Measurements from ENCODE around the gene WDR7. TPM values are rescaled to one million over a fixed set of nuclear protein-coding genes. Genes with fewer than 3 reads are reported as not detected.

WDR7 gene
- total RNA-seq, 1 donor, result 30.7 TPM

DNA sequence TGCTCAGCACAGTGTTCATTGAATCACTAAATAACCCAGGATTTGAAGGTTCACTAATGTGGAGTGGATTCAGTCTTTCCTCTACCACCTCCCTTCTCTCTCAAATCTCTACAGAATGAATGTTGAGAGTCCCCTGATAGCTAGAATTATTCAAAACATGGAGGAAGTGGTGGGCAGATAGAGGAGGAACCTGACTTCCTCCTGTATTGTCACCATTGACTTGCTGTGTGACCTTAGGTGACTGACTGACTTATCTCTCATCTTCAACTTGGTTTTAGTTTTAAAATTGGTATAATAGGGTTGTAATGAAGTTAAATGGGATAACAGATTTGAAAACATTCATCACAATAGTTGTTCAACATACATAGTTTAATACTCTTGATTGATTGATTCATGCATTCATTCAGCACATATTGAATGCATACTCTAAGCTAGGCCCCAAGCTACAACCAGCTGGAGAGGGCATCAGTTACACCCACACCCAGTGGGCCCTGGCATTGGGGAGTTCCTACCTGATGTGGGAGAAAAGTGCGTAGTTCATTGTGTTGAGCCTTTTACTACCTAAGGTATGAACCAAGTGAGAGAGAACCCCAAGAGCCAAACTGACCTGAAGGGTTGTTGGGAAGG lies 96.0 kb downstream of the WDR7 start:
- TF ChIP-seq, protein P1, sequence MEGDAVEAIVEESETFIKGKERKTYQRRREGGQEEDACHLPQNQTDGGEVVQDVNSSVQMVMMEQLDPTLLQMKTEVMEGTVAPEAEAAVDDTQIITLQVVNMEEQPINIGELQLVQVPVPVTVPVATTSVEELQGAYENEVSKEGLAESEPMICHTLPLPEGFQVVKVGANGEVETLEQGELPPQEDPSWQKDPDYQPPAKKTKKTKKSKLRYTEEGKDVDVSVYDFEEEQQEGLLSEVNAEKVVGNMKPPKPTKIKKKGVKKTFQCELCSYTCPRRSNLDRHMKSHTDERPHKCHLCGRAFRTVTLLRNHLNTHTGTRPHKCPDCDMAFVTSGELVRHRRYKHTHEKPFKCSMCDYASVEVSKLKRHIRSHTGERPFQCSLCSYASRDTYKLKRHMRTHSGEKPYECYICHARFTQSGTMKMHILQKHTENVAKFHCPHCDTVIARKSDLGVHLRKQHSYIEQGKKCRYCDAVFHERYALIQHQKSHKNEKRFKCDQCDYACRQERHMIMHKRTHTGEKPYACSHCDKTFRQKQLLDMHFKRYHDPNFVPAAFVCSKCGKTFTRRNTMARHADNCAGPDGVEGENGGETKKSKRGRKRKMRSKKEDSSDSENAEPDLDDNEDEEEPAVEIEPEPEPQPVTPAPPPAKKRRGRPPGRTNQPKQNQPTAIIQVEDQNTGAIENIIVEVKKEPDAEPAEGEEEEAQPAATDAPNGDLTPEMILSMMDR (IDR thresholded peaks at IDR 0.05; ENCODE audit: insufficient read depth, low read depth, low read length), result no peak
- DNase-seq (ENCODE audit: low read depth), result no peak
- no peak overlapping the region for H3K4me3 ChIP-seq (ENCODE audit: low read depth, low read length)

DNA sequence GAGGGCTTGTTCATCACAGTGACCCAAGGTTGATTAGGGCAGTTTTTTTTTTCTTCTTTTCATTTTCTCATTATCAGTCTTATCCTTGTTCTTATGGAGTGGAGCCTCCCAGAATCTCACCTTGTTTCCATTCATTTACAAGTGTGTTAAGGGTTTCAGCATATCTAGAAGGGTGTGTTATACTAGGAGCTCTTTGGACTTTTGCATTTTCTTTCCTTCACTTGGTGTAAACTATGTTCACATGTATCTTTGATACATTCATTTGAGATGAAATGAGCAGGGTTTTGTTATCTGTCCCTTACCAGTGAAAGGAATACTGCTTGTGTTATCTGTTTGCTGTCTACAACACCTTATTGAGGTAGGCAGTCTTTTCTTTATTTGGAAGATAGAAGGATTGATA lies 96.7 kb downstream of the WDR7 start:
- DNase-seq (ENCODE audit: low read depth), result no peak
- no peak overlapping the region for H3K4me3 ChIP-seq (ENCODE audit: low read depth, low read length)
- TF ChIP-seq, protein P1 (IDR thresholded peaks at IDR 0.05; ENCODE audit: insufficient read depth, low read depth, low read length), result no peak

DNA sequence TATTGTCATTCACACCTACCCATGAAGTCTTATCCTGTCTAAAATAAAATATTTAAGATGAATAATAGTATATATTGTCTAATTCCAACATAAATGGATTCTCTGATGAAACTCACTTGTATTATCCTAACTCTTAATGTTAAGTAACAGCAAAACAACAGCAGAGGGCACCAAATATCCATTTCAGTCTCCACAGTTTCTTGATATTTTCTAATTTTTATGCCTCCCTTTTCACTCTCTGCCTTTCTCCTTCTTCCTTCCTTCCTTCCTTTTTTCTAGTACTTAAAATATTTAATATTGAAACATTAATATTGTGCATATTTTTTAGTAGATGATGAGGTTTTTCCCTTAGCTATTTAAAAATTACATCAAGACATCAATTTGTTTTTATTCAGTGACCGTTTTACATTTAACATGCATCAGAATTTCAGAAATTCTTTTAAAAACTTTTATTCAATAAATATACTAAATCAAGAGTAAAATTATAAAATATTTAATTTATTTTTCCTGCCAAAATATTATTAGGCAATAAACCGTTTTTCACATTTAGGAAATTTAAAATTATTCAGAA lies 97.6 kb downstream of the WDR7 start:
- H3K4me3 ChIP-seq (ENCODE audit: low read depth, low read length), result no peak overlapping the region
- TF ChIP-seq, protein P1 (IDR thresholded peaks at IDR 0.05; ENCODE audit: insufficient read depth, low read depth, low read length), result peak; percentile 52
- peak; percentile 54 for DNase-seq (ENCODE audit: low read depth)

DNA sequence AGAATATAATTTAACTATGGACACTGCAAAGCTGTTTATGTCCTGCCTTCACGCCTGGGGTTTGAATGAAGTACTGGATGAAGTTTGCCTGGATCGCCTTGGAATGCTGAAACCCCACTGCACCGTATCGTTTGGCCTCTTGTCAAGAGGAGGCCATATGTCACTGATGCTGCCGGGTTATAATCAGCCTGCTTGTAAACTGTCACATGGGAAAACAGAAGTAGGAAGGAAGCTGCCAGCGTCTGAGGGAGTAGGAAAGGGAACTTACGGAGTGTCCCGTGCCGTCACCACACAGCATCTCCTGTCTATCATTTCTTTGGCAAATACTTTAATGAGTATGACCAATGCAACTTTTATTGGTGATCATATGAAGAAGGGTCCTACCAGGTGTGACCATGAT lies 105.8 kb downstream of the WDR7 start:
- TF ChIP-seq, protein P1 (IDR thresholded peaks at IDR 0.05; ENCODE audit: insufficient read depth, low read depth, low read length), result no peak
- no peak for DNase-seq (ENCODE audit: low read depth)
- no peak overlapping the region for H3K4me3 ChIP-seq (ENCODE audit: low read depth, low read length)

DNA sequence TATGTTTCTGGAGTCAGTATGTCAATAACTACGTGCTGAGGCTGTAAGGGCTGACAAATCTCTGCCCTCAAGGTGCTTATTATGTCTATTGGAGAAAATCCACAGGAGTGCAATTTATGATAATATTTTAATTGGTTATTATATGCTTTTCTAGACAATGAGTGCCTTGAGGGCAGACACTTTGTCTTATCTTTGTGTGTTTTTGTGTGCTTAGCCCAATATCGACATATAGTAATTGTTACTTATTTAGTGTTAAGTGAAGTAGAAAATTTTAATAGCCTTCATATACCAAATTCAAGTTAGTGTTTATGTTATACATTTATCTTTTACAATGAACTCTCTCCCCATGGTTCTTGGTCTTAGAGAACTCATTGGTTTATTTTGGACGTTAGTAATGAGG lies 118.9 kb downstream of the WDR7 start:
- TF ChIP-seq, protein P1 (IDR thresholded peaks at IDR 0.05; ENCODE audit: insufficient read depth, low read depth, low read length), result no peak
- no peak for DNase-seq (ENCODE audit: low read depth)
- H3K4me3 ChIP-seq (ENCODE audit: low read depth, low read length), result no peak overlapping the region

DNA sequence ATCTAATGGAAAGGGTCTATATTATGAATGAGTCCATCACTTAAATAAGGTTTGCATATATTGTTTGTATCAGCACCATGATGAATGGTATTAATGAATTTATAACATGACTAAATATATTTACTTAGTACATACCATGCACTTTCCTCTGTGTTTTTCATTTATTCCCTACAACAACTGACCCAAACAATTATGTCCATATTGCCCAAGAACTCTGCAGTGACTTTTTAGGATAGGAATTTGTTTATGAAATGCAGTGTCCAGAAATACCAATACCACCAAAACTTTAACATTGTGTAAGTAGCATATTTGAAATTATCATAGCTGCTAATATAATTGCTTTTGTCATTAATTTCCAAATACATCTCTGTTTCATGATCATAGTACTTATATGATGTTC lies 119.7 kb downstream of the WDR7 start:
- no peak overlapping the region for H3K4me3 ChIP-seq (ENCODE audit: low read depth, low read length)
- peak; percentile 46 for DNase-seq (ENCODE audit: low read depth)
- TF ChIP-seq, protein P1 (IDR thresholded peaks at IDR 0.05; ENCODE audit: insufficient read depth, low read depth, low read length), result no peak

DNA sequence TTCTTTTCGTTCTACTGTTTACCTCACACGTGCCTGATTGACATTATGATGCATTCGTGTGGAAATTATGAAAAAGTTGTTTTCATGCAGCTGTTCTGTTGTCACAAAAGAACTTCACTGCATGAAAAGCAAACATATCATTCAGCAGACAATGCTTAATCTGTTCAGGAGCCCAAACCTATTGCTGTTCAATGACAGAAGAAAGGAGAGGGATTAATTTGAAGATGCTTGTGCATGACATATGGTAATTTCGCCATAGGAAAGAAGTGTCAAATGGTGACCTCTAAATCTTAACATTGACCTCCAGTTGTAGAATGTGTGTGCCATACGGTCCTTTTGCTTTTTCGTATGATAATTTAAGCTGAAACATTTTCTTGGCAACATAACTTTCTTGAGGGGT lies 124.5 kb downstream of the WDR7 start:
- TF ChIP-seq, protein P1 (IDR thresholded peaks at IDR 0.05; ENCODE audit: insufficient read depth, low read depth, low read length), result no peak
- no peak overlapping the region for H3K4me3 ChIP-seq (ENCODE audit: low read depth, low read length)
- DNase-seq (ENCODE audit: low read depth), result no peak

Data from fibroblast of villous mesenchyme (primary cell).